ENCODE results near the gene HEXIM1.

HEXIM1 gene

DNA sequence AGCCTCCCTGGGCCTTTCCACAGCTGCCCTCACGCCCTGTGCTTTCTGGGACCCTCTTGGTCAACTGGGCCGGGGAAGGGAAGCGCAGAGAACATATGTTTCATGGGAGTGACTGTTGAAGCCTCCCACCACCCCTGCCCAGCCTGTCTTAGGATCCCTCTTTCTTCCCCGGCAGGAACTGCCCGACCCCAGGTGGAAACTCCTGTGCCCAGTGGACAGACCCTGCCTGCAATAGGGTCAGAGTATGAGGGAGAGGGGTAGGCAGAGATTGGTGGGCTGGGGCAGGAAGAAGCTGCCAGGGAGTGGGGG is 23.9 kb downstream of the HEXIM1 start:
- DNase-seq (ENCODE audit: low read depth, low spot score), result no peak

DNA sequence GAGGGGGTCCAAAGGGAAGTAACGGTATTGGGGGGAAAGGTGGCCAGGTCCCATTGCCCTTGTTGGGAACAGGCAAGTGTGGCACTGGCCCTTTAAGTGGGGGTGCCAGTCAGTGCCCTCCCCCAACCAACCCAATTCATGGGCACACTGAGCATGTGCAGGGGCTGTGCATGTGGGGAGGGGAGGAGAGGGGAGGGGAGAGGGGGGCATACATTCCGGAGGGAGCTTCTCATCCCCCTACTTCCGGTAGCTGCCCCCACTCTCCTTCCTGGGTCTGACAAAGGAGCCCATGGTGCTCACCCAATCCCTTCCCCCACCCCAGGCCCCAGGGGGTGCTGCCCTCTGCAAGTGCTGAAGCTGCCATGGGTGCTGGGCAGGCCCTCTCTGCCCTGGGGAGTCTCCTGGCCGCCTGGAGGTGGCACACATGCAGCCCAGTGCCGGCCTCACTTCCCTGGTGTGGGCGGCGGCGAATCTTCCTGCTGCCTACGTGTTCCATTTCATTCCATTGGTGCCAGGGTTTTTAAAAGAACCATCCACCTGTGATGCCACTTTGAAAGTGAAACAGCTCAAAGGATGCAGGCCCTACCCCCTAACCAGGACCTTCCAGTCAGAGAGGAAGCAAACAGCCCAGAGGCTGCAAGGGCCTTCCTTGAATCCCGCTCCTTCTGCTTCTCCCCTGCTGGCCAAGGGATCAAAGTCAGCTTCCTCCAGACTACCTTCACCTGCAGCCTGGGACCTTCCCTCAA is 24.4 kb downstream of the HEXIM1 start:
- DNase-seq (ENCODE audit: low read depth, low spot score), result peak; percentile 9

DNA sequence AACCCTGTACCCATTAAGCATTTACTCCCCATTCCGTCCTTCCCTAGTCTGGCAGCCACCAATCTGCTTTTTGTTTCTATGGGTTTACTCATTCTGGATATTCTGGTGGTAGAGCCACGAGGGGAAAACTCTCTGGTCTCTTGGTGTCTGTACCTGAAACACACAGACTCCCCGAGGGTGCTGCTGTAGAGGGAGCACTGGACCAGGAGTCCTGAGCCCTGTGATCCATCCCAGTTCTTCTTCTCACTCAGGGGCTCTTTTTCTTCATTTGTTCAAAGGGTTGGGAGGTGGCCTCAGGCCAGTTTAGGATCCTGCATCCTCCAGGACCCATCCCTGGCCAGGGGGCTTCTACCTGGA is 27.5 kb downstream of the HEXIM1 start:
- no peak for DNase-seq (ENCODE audit: low read depth, low spot score)

DNA sequence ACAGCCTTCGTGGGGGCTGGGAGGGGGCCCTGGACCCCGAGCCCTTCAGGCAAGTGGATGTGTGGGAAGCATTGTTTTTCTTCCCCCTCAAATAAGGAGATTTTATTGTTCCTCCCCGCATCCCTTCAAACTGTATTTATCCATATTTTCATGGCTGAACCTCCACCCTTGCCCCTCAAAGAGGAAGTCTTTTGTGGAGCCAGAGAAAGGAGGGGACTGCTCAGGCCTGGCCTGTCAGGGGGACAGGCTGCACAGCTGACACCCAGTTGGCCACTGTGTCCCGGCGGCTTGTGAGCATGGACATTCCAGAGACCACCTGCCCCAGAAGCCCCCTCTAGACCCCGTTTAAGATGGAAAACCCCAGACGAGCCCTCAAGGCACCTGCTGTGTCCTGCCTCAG is 29.3 kb downstream of the HEXIM1 start:
- no peak for DNase-seq (ENCODE audit: low read depth, low spot score)

GRCh38 chr17:45184144-45184543 is 35.9 kb downstream of the HEXIM1 start:
- no peak for DNase-seq (ENCODE audit: low read depth, low spot score)

DNA sequence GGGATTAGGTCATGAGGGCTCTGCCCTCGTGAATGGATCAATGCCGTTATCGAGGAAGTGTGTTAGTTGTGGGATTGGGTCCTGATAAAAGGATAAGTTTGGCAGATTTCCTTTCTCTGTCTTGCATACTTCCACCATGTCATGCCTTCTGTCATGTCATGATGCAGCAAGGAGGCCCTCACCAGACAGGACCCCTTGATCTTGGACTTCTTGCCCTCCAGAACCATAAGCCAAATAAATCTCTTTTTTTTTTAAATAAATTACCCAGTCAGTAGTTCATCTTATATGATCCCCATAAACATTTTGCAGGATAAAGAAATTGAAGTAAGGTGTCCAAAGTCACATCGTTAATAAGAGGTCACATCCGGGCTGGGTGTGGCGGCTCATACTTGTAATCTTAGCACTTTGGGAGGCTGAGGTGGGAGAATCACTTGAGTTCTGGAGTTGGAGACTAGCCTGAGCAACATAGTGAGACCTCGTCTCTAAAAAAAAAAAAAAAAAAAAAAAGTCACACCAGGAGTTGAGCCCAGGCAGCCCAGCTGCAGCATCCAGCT is 38.6 kb downstream of the HEXIM1 start:
- DNase-seq (ENCODE audit: low read depth, low spot score), result no peak

DNA sequence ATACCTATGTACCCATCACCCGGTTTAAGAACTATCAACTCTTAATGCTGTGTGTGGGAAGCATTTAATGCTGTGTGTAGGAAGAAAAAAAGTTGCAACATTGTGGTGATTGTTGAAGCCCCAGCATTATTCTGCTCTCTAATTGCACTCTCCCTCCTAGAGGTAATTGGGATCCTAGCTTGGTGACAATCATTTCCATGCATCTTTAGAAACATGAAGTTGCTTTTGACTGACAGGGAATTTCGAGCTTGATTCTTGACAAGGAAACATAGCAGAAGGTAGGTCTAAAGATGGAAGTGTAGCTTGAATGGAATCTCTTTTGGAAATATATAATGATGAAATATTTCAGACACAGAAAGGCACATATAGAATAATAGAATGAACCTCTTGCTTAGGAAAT is 40.7 kb downstream of the HEXIM1 start:
- no peak for DNase-seq (ENCODE audit: low read depth, low spot score)

DNA sequence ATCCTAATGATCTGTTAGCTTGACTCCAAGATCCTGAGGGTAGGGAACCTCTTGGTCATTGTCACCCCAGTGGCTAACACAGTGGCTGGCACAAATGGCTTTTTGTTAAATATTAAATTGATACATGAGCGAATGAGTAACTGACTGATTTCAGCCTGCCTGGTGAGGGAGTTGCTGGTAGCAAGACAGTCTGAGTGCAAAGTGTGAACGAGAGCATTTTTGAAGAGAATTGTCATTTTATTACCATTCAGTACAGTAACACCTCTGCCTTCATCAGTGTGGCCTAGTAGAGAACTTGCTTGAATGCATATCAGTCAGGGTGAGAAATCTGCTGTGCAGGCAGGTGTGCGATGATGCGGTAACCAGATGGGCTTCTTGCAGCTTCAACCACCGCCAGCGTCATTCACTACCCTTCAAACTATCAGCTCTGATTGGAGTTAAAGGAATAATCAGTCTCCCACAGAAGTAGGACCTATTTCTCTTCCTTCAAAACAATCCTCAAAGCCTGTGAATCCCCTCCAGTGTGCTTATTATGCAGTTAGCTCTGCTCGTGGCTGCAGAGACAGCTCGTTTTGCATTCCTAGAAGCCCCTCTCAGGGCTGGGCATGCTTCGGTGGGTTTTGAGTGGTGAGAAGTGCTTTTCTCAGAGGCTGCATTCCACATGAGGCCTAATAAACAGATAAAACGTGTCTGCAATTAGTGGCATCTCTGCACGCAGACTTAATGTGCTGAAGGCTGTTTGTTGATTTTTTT is 42.4 kb downstream of the HEXIM1 start:
- DNase-seq (ENCODE audit: low read depth, low spot score), result no peak

DNA sequence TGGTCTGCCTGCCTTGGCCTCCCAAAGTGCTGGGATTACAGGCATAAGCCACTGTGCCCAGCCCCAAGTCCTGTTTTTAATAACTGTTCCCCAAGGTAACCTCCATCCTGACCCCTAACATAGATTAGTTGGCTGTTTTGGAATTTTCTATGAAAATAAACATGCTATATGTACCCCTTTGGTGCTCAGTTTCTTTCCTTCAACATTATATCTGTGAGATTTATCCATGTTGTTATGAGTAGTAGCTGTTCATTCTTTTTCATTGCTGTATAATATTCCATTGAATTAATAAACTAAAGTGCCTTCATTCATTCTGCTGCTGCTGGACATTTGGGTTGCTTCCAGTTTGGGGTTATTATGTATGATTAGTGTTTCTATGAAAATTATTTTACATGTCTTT is 47.1 kb downstream of the HEXIM1 start:
- DNase-seq (ENCODE audit: low read depth, low spot score), result no peak

DNA sequence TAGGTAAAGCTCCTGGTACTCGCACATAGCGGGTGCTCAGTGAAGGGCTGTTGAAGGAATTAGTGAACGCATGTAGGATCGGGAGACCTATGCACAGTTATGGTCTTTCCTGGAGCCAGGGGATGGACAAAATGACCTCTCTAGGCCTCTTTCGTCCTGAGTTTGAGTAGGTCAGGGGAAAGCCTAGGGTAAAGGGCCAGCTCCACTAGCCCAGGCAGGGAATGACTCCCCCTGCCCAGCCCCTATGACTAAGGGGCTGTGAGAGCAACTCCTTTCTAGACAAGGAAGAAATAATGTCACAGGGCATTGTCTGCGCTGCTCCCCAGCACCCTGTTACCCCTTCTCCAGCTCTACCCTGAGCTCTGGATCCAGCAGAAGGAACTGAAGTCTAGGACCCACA is 48.8 kb downstream of the HEXIM1 start:
- DNase-seq (ENCODE audit: low read depth, low spot score), result no peak

GRCh38 chr17:45197555-45198334 is 49.5 kb downstream of the HEXIM1 start:
- DNase-seq (ENCODE audit: low read depth, low spot score), result peak; percentile 73

- no peak for DNase-seq (ENCODE audit: low read depth, low spot score)
Observed at GRCh38 chr17:45200701-45201100, 52.4 kb downstream of the HEXIM1 start.

- DNase-seq (ENCODE audit: low read depth, low spot score), result no peak
Observed at GRCh38 chr17:45201457-45201856, 53.2 kb downstream of the HEXIM1 start.
